GM23338 (cell line): ENCODE measurements around the gene FRMD1.

Experiments
- CREB1 ChIP-seq: fragments of 250-450 bp; sonication (Bioruptor Pico); IDR thresholded peaks from 2 replicates; pipeline ENCODE4 v1.5.0; 2020; ENCODE audit warnings: low read depth, mild to moderate bottlenecking, moderate library complexity
- CTCF ChIP-seq, 2 experiments: fragments of 200-600 bp in 1 of 2; sonication (generic) in 1 of 2; conservative IDR thresholded peaks; 2 replicates each; pipeline versions ENCODE4 v1.5.1 to v1.6.1; 2016 to 2017; ENCODE audit warnings: antibody characterized with exemption in 2 of 2, low read depth in 2 of 2, mild to moderate bottlenecking in 2 of 2, moderate library complexity in 1 of 2
- EZH2 ChIP-seq: fragments of 200-600 bp; sonication (generic); IDR thresholded peaks from one replicate; pipeline ENCODE4 v1.8.0; 2017; ENCODE audit warnings: antibody characterized with exemption, mild to moderate bottlenecking, low read depth; ENCODE audit not compliant: unreplicated experiment
- EZH2phosphoT487 ChIP-seq: fragments of 200-600 bp; sonication (generic); IDR thresholded peaks from one replicate; pipeline ENCODE4 v1.8.1; 2018; ENCODE audit warnings: antibody characterized with exemption; ENCODE audit not compliant: unreplicated experiment
- POLR2AphosphoS5 ChIP-seq: IDR thresholded peaks from 2 replicates; pipeline ENCODE4 v1.6.1; 2016; ENCODE audit warnings: antibody characterized with exemption, low read depth
- REST ChIP-seq: IDR thresholded peaks from one replicate; pipeline ENCODE4 v1.6.1; 2018; ENCODE audit warnings: antibody characterized with exemption; ENCODE audit not compliant: unreplicated experiment
- STAT1 ChIP-seq: IDR thresholded peaks from one replicate; pipeline ENCODE4 v1.6.1; 2016; ENCODE audit warnings: antibody characterized with exemption; ENCODE audit not compliant: unreplicated experiment
- ZNF114 ChIP-seq: fragments of 250-450 bp; sonication (Bioruptor Pico); IDR thresholded peaks from 2 replicates; pipeline ENCODE4 v1.5.0; 2020; ENCODE audit warnings: mild to moderate bottlenecking, moderate library complexity
- ZNF331 ChIP-seq: fragments of 250-450 bp; sonication (Bioruptor Pico); IDR thresholded peaks from 2 replicates; pipeline ENCODE4 v1.5.0; 2020; ENCODE audit warnings: low read depth, mild to moderate bottlenecking, moderate library complexity
- TF ChIP-seq, protein P1 (sequence below): IDR thresholded peaks from 2 replicates; pipeline ENCODE4 v1.6.1; 2016; ENCODE audit warnings: antibody characterized with exemption

- TF ChIP-seq ZNF331 (CRISPR knock-in tag) (no peak), EZH2 (no peak), CTCF (conservative IDR thresholded peaks at IDR 0.05; ENCODE audit: low read depth in 2 of 2) (no peak), CREB1 (no peak), POLR2AphosphoS5 (no peak), EZH2phosphoT487 (no peak), STAT1 (no peak), ZNF114 (CRISPR knock-in tag) (no peak), REST (no peak)
- TF ChIP-seq, protein P1, sequence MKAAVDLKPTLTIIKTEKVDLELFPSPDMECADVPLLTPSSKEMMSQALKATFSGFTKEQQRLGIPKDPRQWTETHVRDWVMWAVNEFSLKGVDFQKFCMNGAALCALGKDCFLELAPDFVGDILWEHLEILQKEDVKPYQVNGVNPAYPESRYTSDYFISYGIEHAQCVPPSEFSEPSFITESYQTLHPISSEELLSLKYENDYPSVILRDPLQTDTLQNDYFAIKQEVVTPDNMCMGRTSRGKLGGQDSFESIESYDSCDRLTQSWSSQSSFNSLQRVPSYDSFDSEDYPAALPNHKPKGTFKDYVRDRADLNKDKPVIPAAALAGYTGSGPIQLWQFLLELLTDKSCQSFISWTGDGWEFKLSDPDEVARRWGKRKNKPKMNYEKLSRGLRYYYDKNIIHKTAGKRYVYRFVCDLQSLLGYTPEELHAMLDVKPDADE = no peak
These were observed 14.1 kb upstream of the FRMD1 start for GRCh38 chr6:168093071-168093505.
